ENCODE results near the gene BBX.

- TF ChIP-seq POLR2A (IDR thresholded peaks at IDR 0.05) (no peak), CTCF (IDR thresholded peaks at IDR 0.05) (no peak)
Observed at GRCh38 chr3:107632576-107632975, 109.8 kb downstream of the BBX start.

Data from thyroid gland (tissue), 4 donors.